ENCODE results near the gene CELSR3.
A peak's percentile ranks its signal among the peaks of the same experiment; 100 is the strongest.

Gene CELSR3

GRCh38 chr3:48681541-48681880 is 18.8 kb upstream of the CELSR3 start:
- no peak overlapping the region for H3K9ac ChIP-seq (ENCODE audit: low read depth, low read length)
- peaks cover 10% of the 10 kb centered on the region for H3K36me3 ChIP-seq (ENCODE audit: insufficient read depth, low read length)
- H3K4me1 ChIP-seq (ENCODE audit: insufficient read depth, low read length), result peaks cover 8% of the 10 kb centered on the region
- no peaks in the 10 kb centered on the region for H3K9me3 ChIP-seq (ENCODE audit: control insufficient read depth, insufficient read depth, low read length)

- Histone ChIP-seq H3K9ac (ENCODE audit: low read depth, low read length) (no peak overlapping the region), H3K36me3 (ENCODE audit: insufficient read depth, low read length) (peaks cover 10% of the 10 kb centered on the region), H3K4me1 (ENCODE audit: insufficient read depth, low read length) (peaks cover 8% of the 10 kb centered on the region)
Observed at GRCh38 chr3:48680811-48681540, 18.3 kb upstream of the CELSR3 start.

GRCh38 chr3:48679411-48680391 is 17.0 kb upstream of the CELSR3 start:
- Histone ChIP-seq H3K9ac (ENCODE audit: low read depth, low read length) (no peak overlapping the region), H3K36me3 (ENCODE audit: insufficient read depth, low read length) (peaks cover 10% of the 10 kb centered on the region), H3K9me3 (ENCODE audit: control insufficient read depth, insufficient read depth, low read length) (no peaks in the 10 kb centered on the region), H3K4me1 (ENCODE audit: insufficient read depth, low read length) (peaks cover 6% of the 10 kb centered on the region)

More at GRCh38 chr3:48680811-48681540, 18.3 kb upstream of the CELSR3 start:
- no peaks in the 10 kb centered on the region for H3K9me3 ChIP-seq (ENCODE audit: control insufficient read depth, insufficient read depth, low read length)

GRCh38 chr3:48678566-48679380 is 16.1 kb upstream of the CELSR3 start:
- H3K9ac ChIP-seq (ENCODE audit: low read depth, low read length), result no peak overlapping the region
- 0 out of 2 replicates have a peak, but pooled peaks cover 4% of the 10 kb centered on the region for H3K4me1 ChIP-seq (ENCODE audit: insufficient read depth, low read length)
- H3K9me3 ChIP-seq (ENCODE audit: control insufficient read depth, insufficient read depth, low read length), result no peaks in the 10 kb centered on the region
- peaks cover 10% of the 10 kb centered on the region for H3K36me3 ChIP-seq (ENCODE audit: insufficient read depth, low read length)

- Histone ChIP-seq H3K9ac (ENCODE audit: low read depth, low read length) (no peak overlapping the region), H3K4me1 (ENCODE audit: insufficient read depth, low read length) (no peaks in the 10 kb centered on the region), H3K9me3 (ENCODE audit: control insufficient read depth, insufficient read depth, low read length) (no peaks in the 10 kb centered on the region), H3K36me3 (ENCODE audit: insufficient read depth, low read length) (peaks cover 10% of the 10 kb centered on the region)
Observed at GRCh38 chr3:48678056-48678455, 15.4 kb upstream of the CELSR3 start.

- Histone ChIP-seq H3K4me1 (ENCODE audit: insufficient read depth, low read length) (no peaks in the 10 kb centered on the region), H3K9ac (ENCODE audit: low read depth, low read length) (no peak overlapping the region), H3K9me3 (ENCODE audit: control insufficient read depth, insufficient read depth, low read length) (no peaks in the 10 kb centered on the region), H3K36me3 (ENCODE audit: insufficient read depth, low read length) (peaks cover under 1% of the 10 kb centered on the region)
Observed at GRCh38 chr3:48674505-48674904, 11.8 kb upstream of the CELSR3 start.

GRCh38 chr3:48672522-48672921 is 9.8 kb upstream of the CELSR3 start:
- Histone ChIP-seq H3K9me3 (ENCODE audit: control insufficient read depth, insufficient read depth, low read length) (no peaks in the 10 kb centered on the region), H3K36me3 (ENCODE audit: insufficient read depth, low read length) (no peaks in the 10 kb centered on the region; the same call in none of the 2 replicates), H3K9ac (ENCODE audit: low read depth, low read length) (no peak overlapping the region), H3K4me1 (ENCODE audit: insufficient read depth, low read length) (no peaks in the 10 kb centered on the region)

GRCh38 chr3:48664929-48665328 is 2.2 kb upstream of the CELSR3 start:
- H3K9ac ChIP-seq (ENCODE audit: low read depth, low read length), result no peak overlapping the region
- H3K36me3 ChIP-seq (ENCODE audit: insufficient read depth, low read length), result no peaks in the 10 kb centered on the region

GRCh38 chr3:48664313-48664644 is 1.6 kb upstream of the CELSR3 start:
- Histone ChIP-seq H3K9ac (ENCODE audit: low read depth, low read length) (0 out of 2 replicates have a peak overlapping the region, but pooled peaks have one; percentile 22), H3K36me3 (ENCODE audit: insufficient read depth, low read length) (no peaks in the 10 kb centered on the region), H3K9me3 (ENCODE audit: control insufficient read depth, insufficient read depth, low read length) (no peaks in the 10 kb centered on the region), H3K4me1 (ENCODE audit: insufficient read depth, low read length) (peaks cover 11% of the 10 kb centered on the region)

More at GRCh38 chr3:48664929-48665328, 2.2 kb upstream of the CELSR3 start:
- no peaks in the 10 kb centered on the region for H3K9me3 ChIP-seq (ENCODE audit: control insufficient read depth, insufficient read depth, low read length)
- H3K4me1 ChIP-seq (ENCODE audit: insufficient read depth, low read length), result peaks cover 11% of the 10 kb centered on the region

- no peaks in the 10 kb centered on the region for H3K36me3 ChIP-seq (ENCODE audit: insufficient read depth, low read length)
- H3K9ac ChIP-seq (ENCODE audit: low read depth, low read length), result peak overlapping the region; percentile 62
- H3K9me3 ChIP-seq (ENCODE audit: control insufficient read depth, insufficient read depth, low read length), result no peaks in the 10 kb centered on the region
- H3K4me1 ChIP-seq (ENCODE audit: insufficient read depth, low read length), result peaks cover 11% of the 10 kb centered on the region
Observed at GRCh38 chr3:48663489-48664312, 1.0 kb upstream of the CELSR3 start.

- Histone ChIP-seq H3K9me3 (ENCODE audit: control insufficient read depth, insufficient read depth, low read length) (no peaks in the 10 kb centered on the region), H3K9ac (ENCODE audit: low read depth, low read length) (peak overlapping the region; percentile 53; the same call in 1 of the 2 replicates), H3K36me3 (ENCODE audit: insufficient read depth, low read length) (no peaks in the 10 kb centered on the region), H3K4me1 (ENCODE audit: insufficient read depth, low read length) (peaks cover 11% of the 10 kb centered on the region)
Observed at GRCh38 chr3:48662145-48662752, 437 bp downstream of the CELSR3 start.

- Histone ChIP-seq H3K36me3 (ENCODE audit: insufficient read depth, low read length) (no peaks in the 10 kb centered on the region), H3K9ac (ENCODE audit: low read depth, low read length) (peak overlapping the region; percentile 53; the same call in 1 of the 2 replicates), H3K4me1 (ENCODE audit: insufficient read depth, low read length) (peaks cover 11% of the 10 kb centered on the region), H3K9me3 (ENCODE audit: control insufficient read depth, insufficient read depth, low read length) (no peaks in the 10 kb centered on the region)
Observed at GRCh38 chr3:48661501-48662144, 1.1 kb downstream of the CELSR3 start.

All from ES-I3 (cell line).